Cardiac fibroblast (primary cell): ENCODE results near the gene HILPDA.

Experiments used
- DNase-seq, 2 donors: peaks; one replicate each; pipeline versions ENCODE4 v3.0.0 to v3.0.0-alpha.2; 2010; ENCODE audit warnings: low read depth in 2 of 2
- H3K4me3 ChIP-seq, 2 donors: replicated peaks in 1 of 2; 1 replicate in 1 of 2; 2 replicates in 1 of 2; pipeline ENCODE4 v1.5.1; 2011; ENCODE audit warnings: low read depth in 2 of 2, low read length in 2 of 2, mild to moderate bottlenecking in 2 of 2, moderate library complexity in 1 of 2
- TF ChIP-seq, protein P1 (sequence below): IDR thresholded peaks from one replicate; pipeline ENCODE4 v1.5.1; 2011; ENCODE audit warnings: low read depth, mild to moderate bottlenecking, low read length, inconsistent platforms

Gene HILPDA

DNA sequence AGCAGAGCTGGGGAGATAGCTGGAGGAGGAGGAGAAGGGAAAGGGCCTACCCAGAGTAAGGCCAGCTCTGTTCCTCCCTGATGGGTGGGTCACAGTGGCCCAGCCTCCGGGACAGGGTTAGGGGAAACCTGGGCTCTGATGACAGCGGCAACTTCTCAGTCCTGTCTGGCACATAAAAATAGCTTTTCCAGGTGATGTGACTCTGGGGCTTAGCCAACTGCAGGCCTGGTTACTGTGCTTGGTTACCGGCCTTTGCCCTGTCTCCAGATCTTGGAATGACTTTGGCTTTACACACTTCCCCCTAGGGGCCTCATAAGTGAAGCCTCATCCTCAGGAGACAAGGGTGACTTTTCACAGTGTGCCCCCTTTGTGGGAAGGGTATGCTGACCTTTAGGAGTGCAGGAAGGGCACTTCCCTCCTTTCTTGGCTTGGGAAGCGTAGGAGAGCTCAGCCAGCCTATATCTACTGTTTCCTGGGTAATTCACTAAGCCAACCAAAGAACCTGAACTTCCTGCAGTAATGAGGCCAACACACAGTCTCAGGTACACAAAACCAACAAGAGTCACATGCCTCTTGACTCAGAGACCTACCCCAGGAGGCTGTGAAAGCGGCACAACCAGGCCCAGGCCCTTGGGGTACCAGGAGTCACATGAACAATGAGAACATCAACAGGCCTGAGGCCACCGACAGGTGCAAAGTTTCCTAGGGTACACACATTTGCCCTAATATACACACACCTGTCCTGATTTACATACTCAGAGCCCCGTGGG, 11.7 kb upstream of the HILPDA start:
- DNase-seq, result no peak
- H3K4me3 ChIP-seq, result no peak overlapping the region
- TF ChIP-seq, protein P1, sequence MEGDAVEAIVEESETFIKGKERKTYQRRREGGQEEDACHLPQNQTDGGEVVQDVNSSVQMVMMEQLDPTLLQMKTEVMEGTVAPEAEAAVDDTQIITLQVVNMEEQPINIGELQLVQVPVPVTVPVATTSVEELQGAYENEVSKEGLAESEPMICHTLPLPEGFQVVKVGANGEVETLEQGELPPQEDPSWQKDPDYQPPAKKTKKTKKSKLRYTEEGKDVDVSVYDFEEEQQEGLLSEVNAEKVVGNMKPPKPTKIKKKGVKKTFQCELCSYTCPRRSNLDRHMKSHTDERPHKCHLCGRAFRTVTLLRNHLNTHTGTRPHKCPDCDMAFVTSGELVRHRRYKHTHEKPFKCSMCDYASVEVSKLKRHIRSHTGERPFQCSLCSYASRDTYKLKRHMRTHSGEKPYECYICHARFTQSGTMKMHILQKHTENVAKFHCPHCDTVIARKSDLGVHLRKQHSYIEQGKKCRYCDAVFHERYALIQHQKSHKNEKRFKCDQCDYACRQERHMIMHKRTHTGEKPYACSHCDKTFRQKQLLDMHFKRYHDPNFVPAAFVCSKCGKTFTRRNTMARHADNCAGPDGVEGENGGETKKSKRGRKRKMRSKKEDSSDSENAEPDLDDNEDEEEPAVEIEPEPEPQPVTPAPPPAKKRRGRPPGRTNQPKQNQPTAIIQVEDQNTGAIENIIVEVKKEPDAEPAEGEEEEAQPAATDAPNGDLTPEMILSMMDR, result no peak

DNA sequence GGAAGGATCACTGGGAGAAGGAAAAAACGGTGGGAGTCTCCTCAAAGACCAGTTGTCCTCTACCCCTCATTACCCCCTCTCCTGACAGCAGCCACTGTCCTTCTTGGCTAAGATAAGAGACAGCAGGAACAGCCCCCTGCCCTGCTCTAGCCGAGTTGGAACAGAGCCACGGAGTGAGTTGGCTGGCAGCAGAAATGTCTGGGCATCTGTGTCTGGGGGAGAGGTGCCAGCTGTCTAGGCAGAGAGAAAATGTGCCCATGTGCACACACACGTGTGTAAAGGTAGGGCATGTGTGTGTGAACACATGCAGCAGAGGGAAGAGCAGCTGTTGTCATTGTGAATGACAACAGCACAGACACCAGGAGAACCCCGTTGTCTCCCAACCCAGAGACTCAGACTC, 9.4 kb upstream of the HILPDA start:
- TF ChIP-seq, protein P1, result no peak
- no peak overlapping the region for H3K4me3 ChIP-seq
- no peak for DNase-seq

DNA sequence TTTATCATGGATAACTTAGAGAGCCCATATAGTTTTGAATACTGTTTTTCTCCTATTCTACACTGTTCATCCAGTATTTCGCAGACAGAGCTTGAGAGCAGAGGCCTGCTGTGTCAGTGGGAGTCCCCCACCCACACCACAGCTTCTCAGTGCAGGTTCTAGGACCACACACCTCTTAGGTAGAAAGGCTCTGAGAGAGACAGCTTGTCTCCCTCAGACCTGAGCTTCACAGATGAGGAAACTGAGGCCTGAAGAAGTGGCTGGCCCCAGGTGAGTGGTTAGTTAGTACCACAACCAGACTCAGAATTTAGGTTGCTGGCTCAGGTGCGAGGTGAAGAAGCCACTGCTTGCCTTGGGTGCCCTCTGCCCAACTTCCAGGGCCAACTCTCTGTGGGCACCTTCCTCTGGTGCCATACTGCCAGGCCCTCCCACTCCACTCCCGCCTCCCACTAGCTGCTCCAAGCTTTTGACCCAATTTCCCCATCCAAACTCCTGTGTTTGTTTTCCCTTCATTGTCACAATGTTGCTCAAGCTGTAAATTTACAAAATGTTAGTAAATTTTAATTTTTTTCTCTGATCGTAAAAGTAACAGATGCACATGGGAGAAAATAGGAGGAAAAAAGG, 7.6 kb upstream of the HILPDA start:
- TF ChIP-seq, protein P1, result no peak
- DNase-seq, result no peak
- no peak overlapping the region for H3K4me3 ChIP-seq

DNA sequence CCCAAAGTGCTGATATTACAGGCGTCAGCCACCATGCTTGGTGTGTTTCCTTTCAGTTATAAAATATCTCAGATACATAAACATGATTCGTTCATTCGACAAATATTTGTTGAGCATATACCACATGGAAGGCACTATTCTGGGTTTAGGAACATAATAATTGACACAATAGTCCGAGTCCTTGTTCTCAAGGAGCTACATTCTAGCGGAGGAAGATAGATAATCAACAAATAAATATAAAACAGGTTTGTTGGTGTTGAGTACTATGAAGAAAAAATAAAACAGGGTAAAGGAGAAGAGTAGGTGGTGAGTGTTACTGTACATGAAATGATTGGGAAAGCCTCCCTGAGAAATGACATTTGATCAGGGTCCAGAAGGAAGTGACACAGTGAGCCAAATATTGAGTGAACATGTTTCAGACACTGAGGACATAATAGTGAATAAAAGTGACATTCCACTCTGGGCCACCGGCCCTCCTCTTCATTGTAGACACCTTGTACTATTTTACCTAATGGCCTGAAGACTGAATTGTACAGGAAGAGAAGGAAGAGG, 6.9 kb upstream of the HILPDA start:
- H3K4me3 ChIP-seq, result no peak overlapping the region
- no peak for DNase-seq
- TF ChIP-seq, protein P1, result no peak

DNA sequence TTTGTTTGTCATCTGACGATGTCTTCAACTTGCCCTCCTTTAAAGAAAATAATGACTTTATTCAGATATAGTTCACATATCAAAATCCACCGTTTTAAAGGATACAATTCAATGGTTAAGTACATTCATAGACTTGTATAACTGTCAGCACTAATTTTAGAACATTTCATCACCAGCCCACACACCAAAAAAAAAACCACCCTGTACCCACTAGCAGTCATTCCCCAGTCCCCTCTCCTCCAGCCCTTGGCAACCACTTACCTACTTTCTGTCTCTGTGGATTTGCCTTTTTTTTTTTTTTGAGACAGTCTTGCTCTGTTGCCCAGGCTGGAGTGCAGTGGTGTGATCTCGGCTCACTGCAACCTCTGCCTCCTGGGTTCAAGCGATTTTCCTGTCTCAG, 5.3 kb upstream of the HILPDA start:
- peak in 1 of 2 donors; percentile 52 for DNase-seq
- no peak overlapping the region for H3K4me3 ChIP-seq
- TF ChIP-seq, protein P1, result no peak

DNA sequence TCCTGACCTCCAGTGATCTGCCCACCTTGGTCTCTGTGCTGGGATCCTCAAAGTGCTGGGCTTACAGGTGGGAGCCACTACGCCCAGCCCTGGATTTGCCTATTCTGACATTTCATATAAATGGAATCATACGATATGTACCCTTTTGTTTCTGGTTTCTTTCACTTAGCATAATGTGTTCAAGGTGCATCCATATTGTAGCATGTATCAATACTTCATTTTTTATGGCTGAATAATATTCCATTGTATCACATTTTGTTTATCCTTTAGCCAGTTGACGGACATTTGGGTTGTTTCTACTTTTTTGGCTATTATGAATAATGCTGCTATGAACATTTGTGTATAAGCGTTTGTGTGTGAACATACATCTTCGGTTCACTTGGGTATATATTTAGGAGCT, 4.8 kb upstream of the HILPDA start:
- H3K4me3 ChIP-seq, result no peak overlapping the region
- TF ChIP-seq, protein P1, result no peak
- no peak for DNase-seq
